Coronary artery (tissue), 2 donors: ENCODE measurements around the gene HEMK1.

Experiments
- DNase-seq: peaks from one replicate; pipeline ENCODE4 v3.0.0-alpha.2; 2017; ENCODE audit warnings: low spot score
- H3K27ac ChIP-seq, 2 donors: fragments of 200-600 bp; sonication (generic); one replicate each; pipeline ENCODE4 v1.5.1; 2016 to 2019
- H3K4me3 ChIP-seq: fragments of 200-600 bp; sonication (generic); 2 replicates; pipeline ENCODE4 v1.5.1; 2016; ENCODE audit warnings: mild to moderate bottlenecking, moderate library complexity
- TF ChIP-seq, protein P1 (sequence below): fragments of 200-600 bp; sonication (generic); IDR thresholded peaks from one replicate; pipeline ENCODE4 v1.5.1; 2019; ENCODE audit warnings: antibody characterized with exemption

Gene HEMK1

DNA sequence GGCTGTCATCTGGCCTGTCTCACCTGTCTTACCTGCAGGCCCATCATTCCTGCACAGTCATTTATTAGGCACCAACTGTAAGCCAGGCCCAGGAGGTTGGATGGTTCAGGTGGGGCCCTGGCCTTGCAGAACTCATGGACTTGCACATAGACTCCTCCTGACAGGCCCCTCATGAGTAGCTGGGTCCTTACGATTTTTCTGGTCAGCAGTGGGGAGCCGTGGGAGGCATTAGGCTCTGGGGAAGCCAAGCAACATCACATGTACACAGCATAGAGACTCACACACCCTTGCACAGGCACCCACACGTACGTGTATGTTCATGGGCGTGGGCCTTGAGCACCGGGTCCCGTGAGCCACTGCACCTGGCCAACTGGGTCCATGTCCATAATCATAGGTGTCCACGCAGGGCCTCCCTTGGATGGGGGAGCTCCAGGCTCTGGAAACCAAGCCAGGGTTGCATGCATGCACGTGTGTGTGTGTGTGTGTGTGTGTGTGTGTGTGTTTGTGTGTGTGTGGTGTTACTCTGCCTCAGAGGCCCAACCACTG, 21.9 kb downstream of the HEMK1 start:
- H3K27ac ChIP-seq, result peak overlapping the region in 1 of 2 donors; percentile 77
- TF ChIP-seq, protein P1, sequence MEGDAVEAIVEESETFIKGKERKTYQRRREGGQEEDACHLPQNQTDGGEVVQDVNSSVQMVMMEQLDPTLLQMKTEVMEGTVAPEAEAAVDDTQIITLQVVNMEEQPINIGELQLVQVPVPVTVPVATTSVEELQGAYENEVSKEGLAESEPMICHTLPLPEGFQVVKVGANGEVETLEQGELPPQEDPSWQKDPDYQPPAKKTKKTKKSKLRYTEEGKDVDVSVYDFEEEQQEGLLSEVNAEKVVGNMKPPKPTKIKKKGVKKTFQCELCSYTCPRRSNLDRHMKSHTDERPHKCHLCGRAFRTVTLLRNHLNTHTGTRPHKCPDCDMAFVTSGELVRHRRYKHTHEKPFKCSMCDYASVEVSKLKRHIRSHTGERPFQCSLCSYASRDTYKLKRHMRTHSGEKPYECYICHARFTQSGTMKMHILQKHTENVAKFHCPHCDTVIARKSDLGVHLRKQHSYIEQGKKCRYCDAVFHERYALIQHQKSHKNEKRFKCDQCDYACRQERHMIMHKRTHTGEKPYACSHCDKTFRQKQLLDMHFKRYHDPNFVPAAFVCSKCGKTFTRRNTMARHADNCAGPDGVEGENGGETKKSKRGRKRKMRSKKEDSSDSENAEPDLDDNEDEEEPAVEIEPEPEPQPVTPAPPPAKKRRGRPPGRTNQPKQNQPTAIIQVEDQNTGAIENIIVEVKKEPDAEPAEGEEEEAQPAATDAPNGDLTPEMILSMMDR, result no peak
- no peak for DNase-seq
- H3K4me3 ChIP-seq, result no peak overlapping the region

DNA sequence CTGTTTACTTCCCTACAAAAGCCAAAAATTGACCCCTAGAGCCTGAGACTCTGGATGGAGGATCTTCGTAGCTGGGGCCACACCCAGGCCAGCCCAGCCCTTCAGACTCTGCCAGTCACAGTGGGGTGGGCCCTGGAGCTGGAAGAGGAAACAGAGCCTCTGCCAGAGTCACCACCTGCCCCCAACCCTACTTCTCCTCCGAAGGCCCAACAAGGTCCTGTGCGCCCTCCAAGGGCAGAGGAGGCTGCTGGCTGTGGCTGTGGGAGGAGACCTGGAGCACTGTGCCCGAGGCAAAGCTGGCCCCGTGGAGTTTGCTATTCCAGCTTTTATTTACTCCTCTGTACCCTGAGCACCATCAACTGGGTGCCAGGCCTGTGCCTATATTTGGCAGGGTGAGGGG, 23.2 kb downstream of the HEMK1 start:
- DNase-seq, result no peak
- no peak overlapping the region for H3K27ac ChIP-seq
- TF ChIP-seq, protein P1, result no peak
- H3K4me3 ChIP-seq, result no peak overlapping the region

DNA sequence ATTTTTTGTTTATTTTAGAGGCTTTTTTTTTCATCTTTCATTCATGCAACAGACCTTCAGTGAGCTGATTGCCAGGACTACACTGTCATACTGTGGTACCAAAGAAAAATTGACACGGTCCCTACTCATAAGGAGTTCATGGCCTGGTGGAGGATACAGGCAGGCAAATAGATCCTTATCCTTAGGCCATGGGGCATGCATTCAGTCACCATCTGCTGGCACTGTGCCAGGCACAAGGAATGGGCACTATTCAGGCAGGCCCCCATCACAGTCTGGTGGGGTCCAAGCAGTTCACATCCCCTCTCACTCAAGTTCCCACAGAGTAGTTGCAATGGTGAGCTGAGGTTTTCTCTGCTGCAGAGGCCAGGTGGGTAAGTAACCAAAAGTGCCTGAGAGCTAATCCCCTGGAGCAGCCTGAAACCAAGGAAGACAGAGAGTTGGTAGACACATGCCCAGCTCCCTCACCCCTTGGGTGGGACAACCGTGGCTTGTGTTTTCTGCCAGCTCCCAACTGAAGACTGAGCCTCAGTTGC, 25.0 kb downstream of the HEMK1 start:
- TF ChIP-seq, protein P1, result no peak
- no peak overlapping the region for H3K4me3 ChIP-seq
- H3K27ac ChIP-seq, result no peak overlapping the region
- DNase-seq, result no peak

DNA sequence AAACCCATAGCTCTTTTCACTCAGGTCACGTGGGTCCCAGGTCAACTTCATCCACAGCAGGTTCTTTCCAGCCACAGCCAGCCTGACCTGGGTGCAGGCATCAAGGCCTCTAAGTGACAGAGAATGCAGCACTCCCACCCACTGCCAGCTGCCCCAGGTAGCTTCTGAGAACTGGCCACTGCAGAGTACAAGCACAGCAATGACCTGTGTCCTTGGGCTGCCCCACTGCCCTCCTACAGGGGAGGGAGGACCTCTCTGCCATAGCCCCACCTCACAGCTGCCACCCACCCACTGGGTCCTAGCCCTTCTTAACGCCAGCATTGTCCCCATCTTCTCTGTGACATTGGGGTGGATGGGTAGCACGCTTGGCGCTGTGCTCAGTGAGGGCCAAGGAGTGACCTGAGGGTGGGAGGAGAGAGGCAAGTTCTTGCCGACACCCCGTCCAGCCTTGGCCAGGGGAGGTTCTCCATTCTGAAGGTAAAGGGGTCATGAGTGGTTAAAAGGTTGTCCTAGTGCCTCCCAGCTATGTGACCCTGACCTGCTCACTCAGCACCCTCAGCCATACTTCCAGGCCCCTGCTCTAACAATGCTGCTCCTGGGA, 29.9 kb downstream of the HEMK1 start:
- no peak overlapping the region for H3K4me3 ChIP-seq
- DNase-seq, result no peak
- TF ChIP-seq, protein P1, result no peak
- H3K27ac ChIP-seq, result peak overlapping the region in 1 of 2 donors; percentile 96

DNA sequence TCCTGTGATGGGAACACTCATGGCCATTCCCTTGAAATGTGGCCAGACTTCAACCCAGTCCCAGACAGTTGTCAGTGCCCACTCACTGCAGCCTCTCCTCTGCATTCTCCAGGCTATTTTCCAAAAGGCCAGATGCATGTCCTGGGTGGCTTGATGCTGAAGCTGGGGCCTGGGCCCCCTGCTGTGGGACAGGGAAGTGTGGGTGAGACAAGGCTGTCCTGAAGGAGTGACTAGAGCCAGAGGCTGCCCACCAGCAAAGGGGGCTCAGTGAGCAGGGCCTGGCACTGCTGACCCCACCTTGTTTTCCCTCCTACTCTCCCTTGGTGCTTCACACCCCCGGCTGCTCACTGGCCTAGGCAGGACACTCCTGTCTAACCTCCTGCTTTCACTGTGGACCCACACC, 30.4 kb downstream of the HEMK1 start:
- DNase-seq, result no peak
- TF ChIP-seq, protein P1, result no peak
- H3K4me3 ChIP-seq, result no peak overlapping the region
- H3K27ac ChIP-seq, result peak overlapping the region in 1 of 2 donors; percentile 96

DNA sequence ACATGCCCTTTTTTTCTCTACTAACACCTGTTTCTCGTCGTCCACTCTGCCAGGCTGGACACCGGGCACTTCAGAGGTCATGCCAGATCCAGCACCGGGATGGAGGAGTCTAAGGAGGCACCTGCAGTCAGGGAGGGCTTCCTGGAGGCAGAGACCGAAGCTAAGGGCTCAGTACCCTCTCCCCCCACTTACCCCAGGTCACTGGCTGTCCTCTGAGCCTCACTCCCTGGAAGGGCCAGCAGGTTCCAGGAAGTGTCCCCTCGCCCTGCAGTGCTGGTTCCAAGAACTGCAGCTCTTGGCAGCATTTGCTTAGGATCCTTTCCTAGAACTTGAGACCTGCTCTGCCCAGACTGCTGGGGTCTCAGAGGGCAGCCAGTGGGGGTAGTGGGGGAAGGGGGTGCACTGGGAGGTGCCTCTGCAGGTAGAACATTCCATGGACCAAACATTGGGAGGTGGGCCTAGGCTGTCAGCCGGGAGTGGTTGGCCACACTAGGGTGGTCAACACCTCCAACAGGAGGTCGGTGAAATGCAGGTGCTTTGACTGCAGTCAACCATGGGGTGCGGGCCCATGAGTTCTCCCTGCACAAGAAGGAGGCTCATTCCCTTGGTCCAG, 30.9 kb downstream of the HEMK1 start:
- Histone ChIP-seq H3K4me3 (peak overlapping the region; percentile 60), H3K27ac (peak overlapping the region; percentile 93 to 96)
- no peak for DNase-seq
- TF ChIP-seq, protein P1, result no peak
